GM20431 (cell line): ENCODE results near the gene TCEA2.
"Not testable (repeated sequence)": the region's sequence is repeated elsewhere in the genome, so short reads cannot be mapped to it uniquely, and the experiment has no call there.

Experiments
- in situ Hi-C: fragments of 300-500 bp; cut with MseI, MboI; formaldehyde crosslinking; loops from one replicate; pipeline ENCODE4 v1.15.0; 2020; ENCODE audit warnings: low sequenced_read_pairs; ENCODE audit not compliant: unreplicated experiment

The TCEA2 gene

GRCh38 chr20:64116541-64117431 lies 53.8 kb downstream of the TCEA2 start:
- in situ Hi-C loops = no loop called here

- in situ Hi-C loops = not testable (repeated sequence)
Measured at GRCh38 chr20:64117432-64117777, 54.4 kb downstream of the TCEA2 start.

GRCh38 chr20:64119301-64119680 lies 56.3 kb downstream of the TCEA2 start:
- in situ Hi-C loops = no loop called here

GRCh38 chr20:64119681-64120341 lies 56.8 kb downstream of the TCEA2 start:
- in situ Hi-C loops = no loop called here

- in situ Hi-C loops = no loop called here
Measured at GRCh38 chr20:64121586-64121985, 58.6 kb downstream of the TCEA2 start.
